Bronchial epithelial cell (primary cell): ENCODE measurements around the gene NLGN1. TPM values are rescaled to one million over a fixed set of nuclear protein-coding genes. Genes with fewer than 3 reads are reported as not detected.

Source experiments
- DNase-seq: peaks from one replicate; pipeline ENCODE4 v3.0.0-alpha.2; 2010; ENCODE audit warnings: low read depth
- FAIRE-seq: peaks from 2 replicates; lab custom pipeline; 2011; peaks lifted over from hg19 to GRCh38; lab: Jason Lieb, UNC
- H3K27me3 ChIP-seq: 2 replicates; pipeline ENCODE4 v1.5.1; 2011; ENCODE audit warnings: low read length; ENCODE audit not compliant: control insufficient read depth, insufficient read depth
- H3K36me3 ChIP-seq: 2 replicates; pipeline ENCODE4 v1.5.1; 2011; ENCODE audit warnings: low read length; ENCODE audit not compliant: control insufficient read depth, insufficient read depth
- H3K4me3 ChIP-seq: 2 replicates; pipeline ENCODE4 v1.5.1; 2011; ENCODE audit warnings: mild to moderate bottlenecking, low read depth, low read length, control low read depth
- total RNA-seq: library from RNA; depleted of rRNA; stranded (reverse); fragments of >200 nt; gene quantifications from 2 replicates; pipeline ENCODE4 v1.2.1, GENCODE V29; 2014
- TF ChIP-seq, protein P1 (sequence below): IDR thresholded peaks from 2 replicates; pipeline ENCODE4 v1.5.1; 2011; ENCODE audit warnings: mild to moderate bottlenecking, moderate library complexity, low read length, control low read depth, inconsistent platforms; ENCODE audit not compliant: insufficient read depth, severe bottlenecking

NLGN1 gene
- total RNA-seq, 1 donor from 2014 or later, result under 0.01 TPM

DNA sequence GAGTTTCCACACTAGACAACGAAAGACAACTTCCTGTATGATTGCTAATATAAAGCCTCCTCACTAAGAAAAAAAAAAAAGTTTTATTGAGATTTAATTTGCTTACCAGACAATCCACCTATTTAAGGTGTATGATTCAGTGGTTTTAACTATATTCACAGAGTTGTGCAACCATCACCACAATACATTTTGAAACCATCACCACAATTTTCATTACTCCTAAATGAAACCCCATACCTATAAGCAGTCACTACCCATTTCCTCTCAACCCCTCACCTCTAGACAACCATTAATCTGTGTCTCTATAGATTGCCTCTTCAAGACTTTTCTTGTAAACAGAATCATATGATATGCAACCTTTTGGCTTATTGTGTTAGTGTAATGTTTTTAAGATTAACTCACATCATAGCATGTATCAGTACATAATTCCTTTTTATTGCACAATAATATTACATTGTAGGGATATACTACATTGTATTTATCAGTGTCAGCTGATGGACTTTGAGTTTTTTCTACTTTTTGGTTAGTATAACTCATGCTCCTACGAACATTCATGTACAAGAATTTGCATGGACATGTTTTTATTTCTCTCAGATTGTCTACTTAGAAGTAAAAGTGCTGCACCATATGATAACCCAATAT is 339.7 kb downstream of the NLGN1 start:
- no peak for FAIRE-seq
- Histone ChIP-seq H3K27me3 (no peaks in the 10 kb centered on the region), H3K36me3 (no peaks in the 10 kb centered on the region), H3K4me3 (no peak overlapping the region)
- DNase-seq, result peak; percentile 89
- TF ChIP-seq, protein P1, sequence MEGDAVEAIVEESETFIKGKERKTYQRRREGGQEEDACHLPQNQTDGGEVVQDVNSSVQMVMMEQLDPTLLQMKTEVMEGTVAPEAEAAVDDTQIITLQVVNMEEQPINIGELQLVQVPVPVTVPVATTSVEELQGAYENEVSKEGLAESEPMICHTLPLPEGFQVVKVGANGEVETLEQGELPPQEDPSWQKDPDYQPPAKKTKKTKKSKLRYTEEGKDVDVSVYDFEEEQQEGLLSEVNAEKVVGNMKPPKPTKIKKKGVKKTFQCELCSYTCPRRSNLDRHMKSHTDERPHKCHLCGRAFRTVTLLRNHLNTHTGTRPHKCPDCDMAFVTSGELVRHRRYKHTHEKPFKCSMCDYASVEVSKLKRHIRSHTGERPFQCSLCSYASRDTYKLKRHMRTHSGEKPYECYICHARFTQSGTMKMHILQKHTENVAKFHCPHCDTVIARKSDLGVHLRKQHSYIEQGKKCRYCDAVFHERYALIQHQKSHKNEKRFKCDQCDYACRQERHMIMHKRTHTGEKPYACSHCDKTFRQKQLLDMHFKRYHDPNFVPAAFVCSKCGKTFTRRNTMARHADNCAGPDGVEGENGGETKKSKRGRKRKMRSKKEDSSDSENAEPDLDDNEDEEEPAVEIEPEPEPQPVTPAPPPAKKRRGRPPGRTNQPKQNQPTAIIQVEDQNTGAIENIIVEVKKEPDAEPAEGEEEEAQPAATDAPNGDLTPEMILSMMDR, result no peak

DNA sequence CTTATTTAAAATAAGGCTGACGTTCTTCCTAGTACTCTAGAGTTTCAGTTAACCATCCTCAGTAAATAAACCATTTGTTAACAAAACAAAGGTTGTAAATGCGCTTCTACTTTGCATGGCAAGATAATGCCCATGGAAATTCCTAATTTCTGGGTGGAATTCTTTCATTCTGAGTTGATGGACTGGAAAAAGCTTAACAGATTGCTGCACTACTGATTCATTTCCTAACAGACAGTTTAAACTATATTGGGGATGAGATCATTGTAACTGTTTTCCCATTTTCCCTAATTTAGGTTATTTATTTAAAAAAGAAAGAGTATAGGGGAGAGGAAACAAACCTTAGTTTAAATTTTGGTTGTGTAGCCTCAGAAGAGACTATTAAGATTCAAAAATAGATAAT is 342.2 kb downstream of the NLGN1 start:
- no peak overlapping the region for H3K4me3 ChIP-seq

DNA sequence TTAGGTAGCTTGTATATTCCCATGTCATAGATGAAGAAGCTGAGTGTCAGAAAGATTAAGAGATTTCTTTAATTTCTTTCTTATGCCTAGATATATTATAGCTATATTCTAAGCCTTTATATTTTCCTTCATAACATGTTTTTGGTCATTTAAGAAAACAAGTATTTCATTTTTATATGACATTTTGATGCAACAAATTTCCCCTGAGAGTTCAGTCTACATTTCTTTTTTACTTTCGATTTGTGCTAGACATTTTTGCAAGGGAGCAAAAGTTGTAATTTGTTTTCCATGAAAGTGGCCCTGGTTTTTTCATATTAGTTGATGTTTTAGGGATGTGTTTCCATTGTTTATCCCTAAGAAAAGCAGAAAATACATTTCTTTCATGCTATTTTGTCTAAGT is 344.9 kb downstream of the NLGN1 start:
- H3K27me3 ChIP-seq, result no peaks in the 10 kb centered on the region
- no peak for DNase-seq
- FAIRE-seq, result no peak
- TF ChIP-seq, protein P1, result no peak
- no peak overlapping the region for H3K4me3 ChIP-seq
- H3K36me3 ChIP-seq, result no peaks in the 10 kb centered on the region

More for the DNA sequence above, 342.2 kb downstream of the NLGN1 start:
- no peaks in the 10 kb centered on the region for H3K27me3 ChIP-seq
- H3K36me3 ChIP-seq, result no peaks in the 10 kb centered on the region
- no peak for FAIRE-seq
- DNase-seq, result no peak
- TF ChIP-seq, protein P1, result no peak

DNA sequence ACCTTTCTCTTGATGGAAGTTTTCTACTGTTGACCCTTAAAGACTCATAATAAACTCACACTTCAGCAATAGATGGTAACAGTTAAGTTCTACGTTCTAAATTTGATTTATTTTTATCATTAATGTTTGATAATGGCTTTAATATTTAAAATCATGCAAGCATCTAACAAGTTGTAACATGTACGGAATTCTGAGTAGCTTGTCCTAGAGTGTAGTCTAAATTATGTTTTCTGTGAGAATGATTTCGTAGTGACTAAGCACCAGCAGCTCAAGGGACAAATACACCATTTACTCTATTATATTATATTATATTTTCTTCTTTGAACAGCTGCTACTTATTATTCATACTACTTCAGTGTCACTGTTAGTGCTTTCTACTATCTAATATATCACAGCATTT is 345.6 kb downstream of the NLGN1 start:
- Histone ChIP-seq H3K36me3 (no peaks in the 10 kb centered on the region), H3K27me3 (no peaks in the 10 kb centered on the region), H3K4me3 (no peak overlapping the region)
- FAIRE-seq (no peak), DNase-seq (peak; percentile 86)
- TF ChIP-seq, protein P1, result no peak

DNA sequence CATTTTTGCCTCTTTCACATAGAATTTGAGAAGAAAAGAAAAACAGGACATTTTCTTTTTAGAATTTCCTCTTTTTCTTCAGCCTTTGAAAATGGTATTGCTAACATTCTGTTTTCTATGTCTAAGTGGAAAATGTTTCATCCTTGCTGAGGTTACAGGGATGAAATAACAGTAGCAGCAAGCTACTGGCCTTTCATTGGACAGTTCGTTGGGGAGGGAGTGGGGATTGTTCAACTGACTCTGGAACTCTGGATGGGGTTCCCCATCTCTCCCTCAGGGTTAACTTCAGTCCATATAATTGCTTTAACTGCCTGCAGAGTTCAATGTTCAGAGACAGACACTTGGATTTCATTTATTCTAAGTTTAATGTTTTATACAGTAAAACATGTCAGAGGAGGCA is 346.0 kb downstream of the NLGN1 start:
- H3K27me3 ChIP-seq, result no peaks in the 10 kb centered on the region
- H3K4me3 ChIP-seq, result no peak overlapping the region
- FAIRE-seq, result no peak
- TF ChIP-seq, protein P1, result no peak
- H3K36me3 ChIP-seq, result no peaks in the 10 kb centered on the region
- DNase-seq, result no peak

DNA sequence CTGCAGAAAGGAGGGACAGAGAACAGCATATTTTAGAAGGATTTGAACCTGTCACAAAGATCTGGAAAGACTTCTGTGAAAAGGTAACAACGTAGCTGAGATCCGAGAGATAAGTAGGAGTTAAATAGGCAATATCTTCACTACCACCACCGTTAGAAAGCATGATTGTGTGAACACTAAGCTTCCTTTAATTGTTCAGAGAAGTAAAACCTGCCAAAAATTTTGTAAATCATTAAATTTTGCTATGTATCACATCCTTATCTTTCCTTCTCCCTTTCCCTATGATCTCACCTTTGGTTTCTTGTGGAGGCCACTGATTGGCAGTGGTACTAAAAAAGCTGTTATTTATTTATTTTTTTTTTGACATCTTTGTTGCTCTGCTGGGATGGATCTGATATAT is 346.9 kb downstream of the NLGN1 start:
- Histone ChIP-seq H3K27me3 (no peaks in the 10 kb centered on the region), H3K4me3 (no peak overlapping the region), H3K36me3 (no peaks in the 10 kb centered on the region)
- DNase-seq (no peak), FAIRE-seq (no peak)
- TF ChIP-seq, protein P1, result no peak
